ENCODE data around the gene SPDYE4.

DNA sequence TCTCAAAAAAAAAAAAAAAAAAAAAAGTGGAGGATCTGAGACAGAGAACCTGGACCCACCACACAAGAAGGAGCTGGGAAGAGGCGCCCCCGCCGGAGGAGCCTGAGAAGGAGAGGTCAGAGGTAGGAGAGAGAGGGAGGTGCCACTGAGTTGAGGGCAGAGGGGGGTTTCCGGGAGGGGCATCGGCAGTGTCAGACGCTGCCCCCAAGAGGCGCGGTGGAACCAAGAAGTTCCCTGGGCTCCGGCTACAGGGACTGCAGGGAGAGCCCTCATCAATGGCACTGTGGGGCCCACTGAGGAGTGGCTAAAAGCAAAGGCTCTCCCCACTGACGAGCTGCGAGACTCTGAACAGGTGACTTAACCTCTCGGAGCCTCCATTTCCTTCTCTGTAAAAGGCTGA is 17.9 kb downstream of the SPDYE4 start:
- TF ChIP-seq, protein P1, sequence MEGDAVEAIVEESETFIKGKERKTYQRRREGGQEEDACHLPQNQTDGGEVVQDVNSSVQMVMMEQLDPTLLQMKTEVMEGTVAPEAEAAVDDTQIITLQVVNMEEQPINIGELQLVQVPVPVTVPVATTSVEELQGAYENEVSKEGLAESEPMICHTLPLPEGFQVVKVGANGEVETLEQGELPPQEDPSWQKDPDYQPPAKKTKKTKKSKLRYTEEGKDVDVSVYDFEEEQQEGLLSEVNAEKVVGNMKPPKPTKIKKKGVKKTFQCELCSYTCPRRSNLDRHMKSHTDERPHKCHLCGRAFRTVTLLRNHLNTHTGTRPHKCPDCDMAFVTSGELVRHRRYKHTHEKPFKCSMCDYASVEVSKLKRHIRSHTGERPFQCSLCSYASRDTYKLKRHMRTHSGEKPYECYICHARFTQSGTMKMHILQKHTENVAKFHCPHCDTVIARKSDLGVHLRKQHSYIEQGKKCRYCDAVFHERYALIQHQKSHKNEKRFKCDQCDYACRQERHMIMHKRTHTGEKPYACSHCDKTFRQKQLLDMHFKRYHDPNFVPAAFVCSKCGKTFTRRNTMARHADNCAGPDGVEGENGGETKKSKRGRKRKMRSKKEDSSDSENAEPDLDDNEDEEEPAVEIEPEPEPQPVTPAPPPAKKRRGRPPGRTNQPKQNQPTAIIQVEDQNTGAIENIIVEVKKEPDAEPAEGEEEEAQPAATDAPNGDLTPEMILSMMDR (IDR thresholded peaks at IDR 0.05; ENCODE audit: low read length), result peak; percentile 42; the same call in 1 of the 2 replicates
- TF ChIP-seq EZH2 (IDR thresholded peaks at IDR 0.05; ENCODE audit: borderline replicate concordance, low read length), result no peak

Data from OCI-LY1 (cell line).